ENCODE measurements around the gene CYFIP1. TPM values are rescaled to one million over a fixed set of nuclear protein-coding genes. Genes with fewer than 3 reads are reported as not detected.

The CYFIP1 gene
- total RNA-seq, 1 donor = 107 TPM

DNA sequence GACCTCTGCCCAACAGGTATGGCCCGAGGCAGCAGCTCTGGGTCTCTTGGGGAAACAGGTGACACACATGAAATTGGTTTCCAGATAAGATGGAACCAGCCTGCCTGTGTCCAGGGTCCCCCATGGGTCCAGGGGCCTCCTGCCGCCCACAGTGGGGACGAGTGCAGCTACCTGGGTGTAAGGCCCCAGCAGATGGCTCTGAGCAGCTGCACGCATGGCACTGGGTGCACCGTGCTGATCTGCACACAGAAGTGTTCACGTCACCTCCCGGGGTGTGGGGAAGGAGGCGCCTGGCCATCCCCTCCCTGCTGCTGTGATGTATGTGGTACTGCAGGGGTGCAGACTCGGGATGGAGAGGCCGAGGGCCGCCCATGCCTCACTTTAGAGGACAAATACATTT is 78.1 kb downstream of the CYFIP1 start:
- Histone ChIP-seq H3K79me2 (ENCODE audit: insufficient read depth, low read length) (no peaks in the 10 kb centered on the region), H4K20me1 (ENCODE audit: insufficient read depth, low read length) (no peaks in the 10 kb centered on the region), H3K27ac (ENCODE audit: low read depth, low read length) (no peak overlapping the region), H3K9me3 (ENCODE audit: low read depth, low read length) (no peaks in the 10 kb centered on the region), H3K36me3 (ENCODE audit: insufficient read depth, low read length) (peaks cover 42% of the 10 kb centered on the region), H3K27me3 (ENCODE audit: insufficient read depth, low read length) (no peaks in the 10 kb centered on the region), H3K4me1 (ENCODE audit: insufficient read depth, low read length) (no peaks in the 10 kb centered on the region), H2AFZ (ENCODE audit: low read length) (no peak overlapping the region), H3K4me2 (ENCODE audit: insufficient read depth, low read length) (no peak overlapping the region), H3K4me3 (ENCODE audit: insufficient read depth, low read length) (no peak overlapping the region)
- peak; percentile 34 for DNase-seq (ENCODE audit: insufficient read length, low spot score, missing footprints)
- TF ChIP-seq, protein P1, sequence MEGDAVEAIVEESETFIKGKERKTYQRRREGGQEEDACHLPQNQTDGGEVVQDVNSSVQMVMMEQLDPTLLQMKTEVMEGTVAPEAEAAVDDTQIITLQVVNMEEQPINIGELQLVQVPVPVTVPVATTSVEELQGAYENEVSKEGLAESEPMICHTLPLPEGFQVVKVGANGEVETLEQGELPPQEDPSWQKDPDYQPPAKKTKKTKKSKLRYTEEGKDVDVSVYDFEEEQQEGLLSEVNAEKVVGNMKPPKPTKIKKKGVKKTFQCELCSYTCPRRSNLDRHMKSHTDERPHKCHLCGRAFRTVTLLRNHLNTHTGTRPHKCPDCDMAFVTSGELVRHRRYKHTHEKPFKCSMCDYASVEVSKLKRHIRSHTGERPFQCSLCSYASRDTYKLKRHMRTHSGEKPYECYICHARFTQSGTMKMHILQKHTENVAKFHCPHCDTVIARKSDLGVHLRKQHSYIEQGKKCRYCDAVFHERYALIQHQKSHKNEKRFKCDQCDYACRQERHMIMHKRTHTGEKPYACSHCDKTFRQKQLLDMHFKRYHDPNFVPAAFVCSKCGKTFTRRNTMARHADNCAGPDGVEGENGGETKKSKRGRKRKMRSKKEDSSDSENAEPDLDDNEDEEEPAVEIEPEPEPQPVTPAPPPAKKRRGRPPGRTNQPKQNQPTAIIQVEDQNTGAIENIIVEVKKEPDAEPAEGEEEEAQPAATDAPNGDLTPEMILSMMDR (IDR thresholded peaks at IDR 0.05; ENCODE audit: extremely low read depth, low read depth, low read length) = no peak

DNA sequence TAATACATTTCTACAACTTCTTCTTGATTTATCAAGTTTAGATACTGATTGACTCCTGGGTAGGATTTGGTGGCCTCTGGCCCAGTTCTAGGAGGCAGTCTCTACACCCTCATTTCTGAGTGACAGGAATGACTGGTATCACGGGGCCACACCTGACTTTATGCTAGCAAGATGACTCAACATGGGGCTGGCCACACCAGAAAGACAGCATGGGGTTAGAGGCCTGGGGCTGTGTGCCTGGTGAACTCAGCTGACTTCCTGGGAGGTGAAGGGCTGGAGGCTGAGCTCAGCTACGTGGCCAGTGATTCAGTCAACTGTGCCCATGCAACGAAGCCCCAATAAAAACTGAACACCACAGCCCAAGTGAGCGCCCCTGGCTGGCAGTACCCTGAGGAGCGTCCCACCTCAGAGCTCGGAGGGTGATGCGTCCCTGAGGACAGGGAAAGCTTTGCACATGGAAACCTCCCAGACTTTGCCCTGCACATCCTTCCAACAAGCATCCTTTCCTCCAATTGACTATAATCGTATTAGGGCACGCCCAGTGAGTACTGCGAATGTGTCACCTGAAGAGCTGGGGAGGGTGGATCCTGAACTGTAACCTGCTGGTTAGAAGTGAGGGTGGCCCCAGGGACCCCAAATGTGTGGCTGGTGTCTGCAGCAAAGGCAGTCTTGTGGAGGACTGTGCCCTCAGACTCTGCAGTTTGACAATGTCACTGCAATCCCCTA is 84.5 kb downstream of the CYFIP1 start:
- H3K4me2 ChIP-seq (ENCODE audit: insufficient read depth, low read length) = no peak overlapping the region
- DNase-seq (ENCODE audit: insufficient read length, low spot score, missing footprints) = peak; percentile 83
- H3K4me1 ChIP-seq (ENCODE audit: insufficient read depth, low read length) = no peaks in the 10 kb centered on the region
- H3K9me3 ChIP-seq (ENCODE audit: low read depth, low read length) = no peaks in the 10 kb centered on the region
- TF ChIP-seq, protein P1 (IDR thresholded peaks at IDR 0.05; ENCODE audit: extremely low read depth, low read depth, low read length) = no peak
- no peak overlapping the region for H2AFZ ChIP-seq (ENCODE audit: low read length)
- H3K27me3 ChIP-seq (ENCODE audit: insufficient read depth, low read length) = no peaks in the 10 kb centered on the region
- peaks cover 35% of the 10 kb centered on the region for H3K36me3 ChIP-seq (ENCODE audit: insufficient read depth, low read length)
- no peak overlapping the region for H3K27ac ChIP-seq (ENCODE audit: low read depth, low read length)
- H3K4me3 ChIP-seq (ENCODE audit: insufficient read depth, low read length) = no peak overlapping the region
- H4K20me1 ChIP-seq (ENCODE audit: insufficient read depth, low read length) = peaks cover 3% of the 10 kb centered on the region
- peaks cover 2% of the 10 kb centered on the region for H3K79me2 ChIP-seq (ENCODE audit: insufficient read depth, low read length)

DNA sequence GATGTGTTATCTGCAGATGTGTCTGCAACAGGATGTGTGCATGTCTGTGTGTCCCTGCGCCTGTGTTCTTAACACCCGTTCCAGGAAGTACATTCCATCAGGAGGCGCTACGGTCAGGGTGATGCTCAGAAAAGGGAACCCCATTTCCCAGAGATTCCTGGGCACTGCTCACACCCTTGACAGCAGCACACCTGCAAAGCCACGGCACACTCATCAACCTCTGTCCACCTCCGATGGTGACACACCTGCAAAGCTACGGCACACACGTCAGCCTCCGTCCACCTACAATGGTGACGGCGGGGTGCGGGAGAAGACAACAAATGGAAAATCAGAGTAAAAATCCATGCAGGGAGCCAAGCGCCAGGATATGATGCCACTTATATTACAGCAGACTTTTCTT is 86.3 kb downstream of the CYFIP1 start:
- Histone ChIP-seq H3K4me2 (ENCODE audit: insufficient read depth, low read length) (no peak overlapping the region), H3K9me3 (ENCODE audit: low read depth, low read length) (no peaks in the 10 kb centered on the region), H3K27ac (ENCODE audit: low read depth, low read length) (no peak overlapping the region), H3K4me3 (ENCODE audit: insufficient read depth, low read length) (no peak overlapping the region), H3K36me3 (ENCODE audit: insufficient read depth, low read length) (peaks cover 28% of the 10 kb centered on the region), H4K20me1 (ENCODE audit: insufficient read depth, low read length) (peaks cover 3% of the 10 kb centered on the region), H3K4me1 (ENCODE audit: insufficient read depth, low read length) (no peaks in the 10 kb centered on the region), H3K79me2 (ENCODE audit: insufficient read depth, low read length) (peaks cover 2% of the 10 kb centered on the region), H2AFZ (ENCODE audit: low read length) (no peak overlapping the region), H3K27me3 (ENCODE audit: insufficient read depth, low read length) (no peaks in the 10 kb centered on the region)
- TF ChIP-seq, protein P1 (IDR thresholded peaks at IDR 0.05; ENCODE audit: extremely low read depth, low read depth, low read length) = no peak
- no peak for DNase-seq (ENCODE audit: insufficient read length, low spot score, missing footprints)

DNA sequence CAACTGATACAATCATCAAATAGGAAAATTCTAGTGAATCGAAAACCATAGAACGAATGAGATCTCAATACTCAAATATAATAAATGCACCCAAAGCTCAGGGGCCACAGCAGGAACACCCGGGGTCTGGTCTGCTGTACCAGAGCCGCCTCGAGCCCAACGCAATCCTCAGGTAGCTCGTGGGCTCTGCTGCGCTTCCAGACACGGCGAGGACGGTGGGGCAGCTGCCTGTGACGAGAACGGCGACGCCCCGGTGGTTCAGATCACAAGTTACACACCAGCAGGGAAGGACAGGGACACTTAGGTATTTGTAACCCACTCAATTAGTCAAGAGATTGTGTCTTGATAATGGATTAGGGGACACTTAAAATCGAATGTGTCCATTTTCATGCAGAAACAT is 87.1 kb downstream of the CYFIP1 start:
- Histone ChIP-seq H3K27ac (ENCODE audit: low read depth, low read length) (no peak overlapping the region), H2AFZ (ENCODE audit: low read length) (no peak overlapping the region), H3K27me3 (ENCODE audit: insufficient read depth, low read length) (no peaks in the 10 kb centered on the region), H3K79me2 (ENCODE audit: insufficient read depth, low read length) (peaks cover 2% of the 10 kb centered on the region), H3K36me3 (ENCODE audit: insufficient read depth, low read length) (peaks cover 28% of the 10 kb centered on the region), H3K4me1 (ENCODE audit: insufficient read depth, low read length) (peaks cover 5% of the 10 kb centered on the region), H3K9me3 (ENCODE audit: low read depth, low read length) (no peaks in the 10 kb centered on the region), H3K4me2 (ENCODE audit: insufficient read depth, low read length) (no peak overlapping the region), H3K4me3 (ENCODE audit: insufficient read depth, low read length) (no peak overlapping the region), H4K20me1 (ENCODE audit: insufficient read depth, low read length) (peaks cover 3% of the 10 kb centered on the region)
- DNase-seq (ENCODE audit: insufficient read length, low spot score, missing footprints) = no peak
- TF ChIP-seq, protein P1 (IDR thresholded peaks at IDR 0.05; ENCODE audit: extremely low read depth, low read depth, low read length) = no peak

Data from osteoblast (primary cell).